PC-9 (cell line): ENCODE results near the gene KDM1A.

Experiments
- CTCF ChIP-seq: fragments of 200-600 bp; sonication (generic); conservative IDR thresholded peaks from 2 replicates; pipeline ENCODE4 v1.6.1; 2017; ENCODE audit warnings: mixed run types, antibody characterized with exemption, mild to moderate bottlenecking, moderate library complexity
- EZH2 ChIP-seq: fragments of 200-600 bp; sonication (generic); IDR thresholded peaks from 2 replicates; pipeline ENCODE4 v1.8.0; 2017; ENCODE audit warnings: antibody characterized with exemption, low read depth

GRCh38 chr1:23019863-23020625 is 776 bp downstream of the KDM1A start:
- TF ChIP-seq CTCF (no peak), EZH2 (no peak)
